Measurements from ENCODE around the gene ASCL3. TPM values are rescaled to one million over a fixed set of nuclear protein-coding genes. Genes with fewer than 3 reads are reported as not detected.

The ASCL3 gene
- total and polyA plus RNA-seq, 2 donors (not counting 1 experiment from before 2014, with no cell fraction given) = not detected

GRCh38 chr11:8973121-8973520 lies 30.3 kb upstream of the ASCL3 start:
- no peak overlapping the region for H3K9ac ChIP-seq (ENCODE audit: insufficient read depth, low read length)
- H4K20me1 ChIP-seq (ENCODE audit: control insufficient read depth, extremely low read depth, insufficient read depth, low read length) = no peaks in the 10 kb centered on the region
- H3K79me2 ChIP-seq (ENCODE audit: control insufficient read depth, insufficient read depth, low read length) = no peaks in the 10 kb centered on the region
- H3K36me3 ChIP-seq (ENCODE audit: control insufficient read depth, insufficient read depth, low read length) = no peaks in the 10 kb centered on the region
- H3K4me2 ChIP-seq (ENCODE audit: extremely low read depth, insufficient read depth, low read length) = no peak overlapping the region
- no peak overlapping the region for H3K27ac ChIP-seq (ENCODE audit: insufficient read depth, low read length)
- H3K4me3 ChIP-seq (replicated peaks in 1 of 4; ENCODE audit: control extremely low read depth in 1 of 4, insufficient read depth in 1 of 4, low read depth in 3 of 4, low read length in 4 of 4) = no peak overlapping the region
- no peaks in the 10 kb centered on the region for H3K4me1 ChIP-seq (ENCODE audit: control insufficient read depth, extremely low read depth, insufficient read depth, low read length)
- no peak for TF ChIP-seq CTCF (conservative IDR thresholded peaks at IDR 0.05 in 1 of 2, IDR thresholded peaks at IDR 0.05 in 1 of 2; ENCODE audit: low read depth in 1 of 2, low read length in 2 of 2)
- TF ChIP-seq EZH2 (IDR thresholded peaks at IDR 0.05; ENCODE audit: low read length, missing control alignments) = no peak
- H3K27me3 ChIP-seq (ENCODE audit: control insufficient read depth, insufficient read depth, low read length) = no peaks in the 10 kb centered on the region
- no peak for DNase-seq (ENCODE audit: low read depth in 2 of 2)
- no peak overlapping the region for H2AFZ ChIP-seq (ENCODE audit: low read length)
- H3K9me3 ChIP-seq (ENCODE audit: control insufficient read depth, insufficient read depth, low read depth, low read length) = no peaks in the 10 kb centered on the region

GRCh38 chr11:8971924-8972316 lies 29.1 kb upstream of the ASCL3 start:
- no peak overlapping the region for H3K4me3 ChIP-seq (replicated peaks in 1 of 4; ENCODE audit: control extremely low read depth in 1 of 4, insufficient read depth in 1 of 4, low read depth in 3 of 4, low read length in 4 of 4)
- H2AFZ ChIP-seq (ENCODE audit: low read length) = no peak overlapping the region
- H3K27ac ChIP-seq (ENCODE audit: insufficient read depth, low read length) = no peak overlapping the region
- H4K20me1 ChIP-seq (ENCODE audit: control insufficient read depth, extremely low read depth, insufficient read depth, low read length) = no peaks in the 10 kb centered on the region
- H3K36me3 ChIP-seq (ENCODE audit: control insufficient read depth, insufficient read depth, low read length) = no peaks in the 10 kb centered on the region
- no peaks in the 10 kb centered on the region for H3K9me3 ChIP-seq (ENCODE audit: control insufficient read depth, insufficient read depth, low read depth, low read length)
- no peaks in the 10 kb centered on the region for H3K4me1 ChIP-seq (ENCODE audit: control insufficient read depth, extremely low read depth, insufficient read depth, low read length)
- H3K4me2 ChIP-seq (ENCODE audit: extremely low read depth, insufficient read depth, low read length) = no peak overlapping the region
- H3K9ac ChIP-seq (ENCODE audit: insufficient read depth, low read length) = no peak overlapping the region
- no peaks in the 10 kb centered on the region for H3K79me2 ChIP-seq (ENCODE audit: control insufficient read depth, insufficient read depth, low read length)
- no peaks in the 10 kb centered on the region for H3K27me3 ChIP-seq (ENCODE audit: control insufficient read depth, insufficient read depth, low read length)
- DNase-seq (ENCODE audit: low read depth in 2 of 2) = no peak
- TF ChIP-seq EZH2 (IDR thresholded peaks at IDR 0.05; ENCODE audit: low read length, missing control alignments) = no peak
- no peak for TF ChIP-seq CTCF (conservative IDR thresholded peaks at IDR 0.05 in 1 of 2, IDR thresholded peaks at IDR 0.05 in 1 of 2; ENCODE audit: low read depth in 1 of 2, low read length in 2 of 2)

DNA sequence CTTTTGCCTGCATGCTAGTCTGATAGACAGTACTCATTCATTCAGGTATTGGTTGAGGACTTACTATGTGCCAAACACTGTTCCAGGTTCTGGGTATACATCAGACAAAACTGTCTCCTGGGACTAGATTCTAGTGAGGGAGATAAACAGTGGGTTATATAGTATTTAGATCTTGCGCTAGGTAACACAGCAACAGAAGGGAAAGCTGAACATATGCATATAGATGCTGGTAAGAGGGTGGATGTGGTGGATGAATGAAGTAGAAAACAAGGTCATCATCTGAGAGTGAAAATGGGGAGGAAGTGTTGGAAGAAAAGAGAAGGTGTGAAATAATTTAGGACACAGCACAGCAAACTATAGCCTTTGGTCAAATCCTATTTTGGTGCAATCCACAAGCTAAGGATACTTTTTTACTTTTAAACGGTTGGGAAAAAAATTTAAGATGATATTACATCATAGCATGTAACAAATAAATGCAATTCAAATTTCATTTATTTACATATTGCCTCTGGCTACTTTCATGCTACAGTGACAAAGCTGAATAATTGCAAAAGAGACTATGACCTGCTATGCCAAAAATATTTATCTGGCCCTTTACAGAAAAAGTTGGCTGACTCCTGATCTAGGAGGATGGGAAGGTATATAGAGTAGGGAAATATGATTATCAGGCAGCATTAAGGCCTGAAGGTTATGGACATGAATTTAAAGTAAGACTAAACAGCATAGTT lies 28.5 kb upstream of the ASCL3 start:
- no peaks in the 10 kb centered on the region for H3K27me3 ChIP-seq (ENCODE audit: control insufficient read depth, insufficient read depth, low read length)
- H3K9me3 ChIP-seq (ENCODE audit: control insufficient read depth, insufficient read depth, low read depth, low read length) = no peaks in the 10 kb centered on the region
- no peaks in the 10 kb centered on the region for H3K79me2 ChIP-seq (ENCODE audit: control insufficient read depth, insufficient read depth, low read length)
- H3K9ac ChIP-seq (ENCODE audit: insufficient read depth, low read length) = no peak overlapping the region
- H3K27ac ChIP-seq (ENCODE audit: insufficient read depth, low read length) = no peak overlapping the region
- H2AFZ ChIP-seq (ENCODE audit: low read length) = no peak overlapping the region
- no peaks in the 10 kb centered on the region for H3K4me1 ChIP-seq (ENCODE audit: control insufficient read depth, extremely low read depth, insufficient read depth, low read length)
- DNase-seq (ENCODE audit: low read depth in 2 of 2) = no peak
- H4K20me1 ChIP-seq (ENCODE audit: control insufficient read depth, extremely low read depth, insufficient read depth, low read length) = no peaks in the 10 kb centered on the region
- TF ChIP-seq CTCF (conservative IDR thresholded peaks at IDR 0.05 in 1 of 2, IDR thresholded peaks at IDR 0.05 in 1 of 2; ENCODE audit: low read depth in 1 of 2, low read length in 2 of 2) = no peak
- no peak for TF ChIP-seq EZH2 (IDR thresholded peaks at IDR 0.05; ENCODE audit: low read length, missing control alignments)
- no peaks in the 10 kb centered on the region for H3K36me3 ChIP-seq (ENCODE audit: control insufficient read depth, insufficient read depth, low read length)
- no peak overlapping the region for H3K4me3 ChIP-seq (replicated peaks in 1 of 4; ENCODE audit: control extremely low read depth in 1 of 4, insufficient read depth in 1 of 4, low read depth in 3 of 4, low read length in 4 of 4)
- H3K4me2 ChIP-seq (ENCODE audit: extremely low read depth, insufficient read depth, low read length) = no peak overlapping the region

Data from fibroblast of lung (primary cell).